GM23338 (cell line): ENCODE results near the gene UBE2L6. TPM values are rescaled to one million over a fixed set of nuclear protein-coding genes. Genes with fewer than 3 reads are reported as not detected.

ENCODE experiments used
- ATAC-seq: fragments of 200-7000 bp; cut with Tn5 transposase; 3 replicates; pipeline ENCODE4 v1.9.1; 2020
- DNase-seq: peaks from one replicate; pipeline ENCODE4 v3.0.0-alpha.2; 2015; ENCODE audit warnings: low spot score
- H2AFZ ChIP-seq: fragments of 200-600 bp; sonication (generic); 2 replicates; pipeline ENCODE4 v1.8.0; 2016; ENCODE audit warnings: antibody characterized with exemption, mild to moderate bottlenecking, moderate library complexity
- H3F3A ChIP-seq: fragments of 200-600 bp; sonication (generic); replicated peaks from 2 replicates; pipeline ENCODE4 v1.8.0; 2017; ENCODE audit warnings: antibody characterized with exemption, mixed run types, low read depth
- H3K27ac ChIP-seq: fragments of 200-600 bp; sonication (generic); 2 replicates; pipeline ENCODE4 v1.6.1; 2016; ENCODE audit warnings: low read depth
- H3K27me3 ChIP-seq: fragments of 200-600 bp; sonication (generic); 2 replicates; pipeline ENCODE4 v1.8.0; 2016; ENCODE audit warnings: mild to moderate bottlenecking, mixed run types, moderate library complexity; ENCODE audit not compliant: insufficient read depth
- H3K36me3 ChIP-seq: fragments of 200-600 bp; sonication (generic); 2 replicates; pipeline ENCODE4 v1.8.0; 2016; ENCODE audit warnings: mild to moderate bottlenecking; ENCODE audit not compliant: insufficient read depth
- H3K4me1 ChIP-seq: fragments of 200-600 bp; sonication (generic); 2 replicates; pipeline ENCODE4 v1.8.0; 2016; ENCODE audit warnings: mild to moderate bottlenecking, moderate library complexity; ENCODE audit not compliant: insufficient read depth
- H3K4me2 ChIP-seq: fragments of 200-600 bp; sonication (generic); 2 replicates; pipeline ENCODE4 v1.7.1; 2017; ENCODE audit warnings: mixed run types
- H3K4me3 ChIP-seq: fragments of 200-600 bp; sonication (generic); 2 replicates; pipeline ENCODE4 v1.6.1; 2016; ENCODE audit warnings: mixed run types
- H3K79me2 ChIP-seq: fragments of 200-600 bp; sonication (generic); replicated peaks from 2 replicates; pipeline ENCODE4 v1.8.0; 2017; ENCODE audit warnings: mild to moderate bottlenecking; ENCODE audit not compliant: insufficient read depth
- H3K9me2 ChIP-seq: fragments of 200-600 bp; sonication (generic); 2 replicates; pipeline ENCODE4 v1.8.0; 2017; ENCODE audit not compliant: insufficient read depth
- H4K20me1 ChIP-seq: fragments of 200-600 bp; sonication (generic); replicated peaks from 2 replicates; pipeline ENCODE4 v1.8.0; 2017; ENCODE audit warnings: mild to moderate bottlenecking; ENCODE audit not compliant: insufficient read depth
- H3K27ac Mint-ChIP-seq: 2 replicates; pipeline ENCODE4 v1.8.0; 2020; ENCODE audit warnings: inconsistent platforms, mild to moderate bottlenecking, moderate library complexity, mixed read lengths
- H3K27me3 Mint-ChIP-seq: 3 replicates; pipeline ENCODE4 v1.8.0; 2022; ENCODE audit warnings: low read depth, mild to moderate bottlenecking, moderate library complexity, mixed read lengths, inconsistent platforms; ENCODE audit not compliant: insufficient read depth, poor library complexity
- H3K36me3 Mint-ChIP-seq: 3 replicates; pipeline ENCODE4 v1.8.0; 2021; ENCODE audit warnings: low read depth, mild to moderate bottlenecking, inconsistent platforms, moderate library complexity, mixed read lengths
- H3K4me1 Mint-ChIP-seq: 3 replicates; pipeline ENCODE4 v1.8.0; 2020; ENCODE audit warnings: mild to moderate bottlenecking, inconsistent platforms, mixed read lengths
- H3K4me3 Mint-ChIP-seq: 3 replicates; pipeline ENCODE4 v1.8.0; 2021; ENCODE audit warnings: moderate library complexity, mild to moderate bottlenecking, inconsistent platforms, mixed read lengths
- H3K9me3 Mint-ChIP-seq: 3 replicates; pipeline ENCODE4 v1.8.0; 2020; ENCODE audit warnings: moderate library complexity, mild to moderate bottlenecking, inconsistent platforms, mixed read lengths
- CREB1 ChIP-seq: fragments of 250-450 bp; sonication (Bioruptor Pico); IDR thresholded peaks from 2 replicates; pipeline ENCODE4 v1.5.0; 2020; ENCODE audit warnings: low read depth, mild to moderate bottlenecking, moderate library complexity
- CTCF ChIP-seq, 2 experiments: fragments of 200-600 bp in 1 of 2; sonication (generic) in 1 of 2; conservative IDR thresholded peaks; 2 replicates each; pipeline versions ENCODE4 v1.5.1 to v1.6.1; 2016 to 2017; ENCODE audit warnings: antibody characterized with exemption in 2 of 2, low read depth in 2 of 2, mild to moderate bottlenecking in 2 of 2, moderate library complexity in 1 of 2
- EZH2 ChIP-seq: fragments of 200-600 bp; sonication (generic); IDR thresholded peaks from one replicate; pipeline ENCODE4 v1.8.0; 2017; ENCODE audit warnings: antibody characterized with exemption, mild to moderate bottlenecking, low read depth; ENCODE audit not compliant: unreplicated experiment
- EZH2phosphoT487 ChIP-seq: fragments of 200-600 bp; sonication (generic); IDR thresholded peaks from one replicate; pipeline ENCODE4 v1.8.1; 2018; ENCODE audit warnings: antibody characterized with exemption; ENCODE audit not compliant: unreplicated experiment
- JUNB ChIP-seq: IDR thresholded peaks from one replicate; pipeline ENCODE4 v1.6.1; 2016; ENCODE audit warnings: antibody characterized with exemption; ENCODE audit not compliant: unreplicated experiment
- NANOG ChIP-seq: IDR thresholded peaks from 2 replicates; pipeline ENCODE4 v1.6.1; 2016; ENCODE audit warnings: antibody characterized with exemption, borderline replicate concordance
- POLR2AphosphoS5 ChIP-seq: IDR thresholded peaks from 2 replicates; pipeline ENCODE4 v1.6.1; 2016; ENCODE audit warnings: antibody characterized with exemption, low read depth
- ZNF331 ChIP-seq: fragments of 250-450 bp; sonication (Bioruptor Pico); IDR thresholded peaks from 2 replicates; pipeline ENCODE4 v1.5.0; 2020; ENCODE audit warnings: low read depth, mild to moderate bottlenecking, moderate library complexity
- ZNF462 ChIP-seq: fragments of 250-450 bp; sonication (Bioruptor Pico); IDR thresholded peaks from 2 replicates; pipeline ENCODE4 v1.5.0; 2020; ENCODE audit warnings: mild to moderate bottlenecking, moderate library complexity
- long read RNA-seq: library from polyadenylated mRNA; unstranded; transcript quantifications from one replicate; pipeline ENCODE4 v2.0.0, GENCODE V29; 2020; ENCODE audit not compliant: unreplicated experiment
- polyA plus RNA-seq: library from polyadenylated mRNA; unstranded; fragments of >200 nt; fragmentation: Nextera tagmentation; extraction: Ambion mirVana; gene quantifications from 2 replicates; pipeline ENCODE4 v1.2.1, GENCODE V29; 2016
- total RNA-seq: library from RNA; depleted of rRNA; stranded (reverse); fragments of >200 nt; shearing (Covaris generic); gene quantifications from 2 replicates; pipeline ENCODE4 v1.2.3, GENCODE V29; 2014; rRNA removed
- TF ChIP-seq, protein P1 (sequence below): IDR thresholded peaks from 2 replicates; pipeline ENCODE4 v1.6.1; 2016; ENCODE audit warnings: antibody characterized with exemption

Gene UBE2L6
- total RNA-seq (42.2 and 52.0 TPM in 2 replicates), polyA plus RNA-seq (46.0 and 46.5 TPM in 2 replicates)
- long read RNA-seq, transcript UBE2L6-201 (4 exons, 1,354 nt): major isoform, 46 of 70 reads
- long read RNA-seq, transcript UBE2L6-202 (4 exons, 1,573 nt): minor isoform, 21 of 70 reads
- long read RNA-seq, partial matches to known transcripts: 0 of 70 reads
- long read RNA-seq, other reads (novel, unspliced or antisense): 1 of 70 reads

- Histone ChIP-seq H2AFZ (peak within 1 kb of the TSS; percentile 94), H3K36me3 (no peaks in the 10 kb centered on the region), H3K27ac (peak within 1 kb of the TSS; percentile 89), H3F3A (peaks cover 16% of the 10 kb centered on the region), H3K79me2 (peaks cover 20% of the 10 kb centered on the region), H4K20me1 (no peaks in the 10 kb centered on the region), H3K4me3 (peak within 1 kb of the TSS; percentile 96), H3K4me2 (peak within 1 kb of the TSS; percentile 97), H3K27me3 (no peaks in the 10 kb centered on the region), H3K4me1 (peaks cover 23% of the 10 kb centered on the region), H3K9me2 (no peaks in the 10 kb centered on the region)
- Mint-ChIP-seq H3K27me3 (peaks cover 10% of the 10 kb centered on the region), H3K9me3 (no peaks in the 10 kb centered on the region), H3K4me1 (peaks cover 31% of the 10 kb centered on the region), H3K27ac (peak within 1 kb of the TSS; percentile 93), H3K36me3 (no peaks in the 10 kb centered on the region; the same call in 2 of the 3 replicates), H3K4me3 (peak within 1 kb of the TSS; percentile 94)
- peak; percentile 57 to 96; a peak in 2 of 4 replicates for TF ChIP-seq CTCF (conservative IDR thresholded peaks at IDR 0.05; ENCODE audit: low read depth in 2 of 2)
- TF ChIP-seq CREB1 (CRISPR knock-in tag): 0 out of 2 replicates have a peak, but pooled peaks have one; percentile 3
- no peak for TF ChIP-seq NANOG
- TF ChIP-seq POLR2AphosphoS5: peak; percentile 58
- TF ChIP-seq, protein P1, sequence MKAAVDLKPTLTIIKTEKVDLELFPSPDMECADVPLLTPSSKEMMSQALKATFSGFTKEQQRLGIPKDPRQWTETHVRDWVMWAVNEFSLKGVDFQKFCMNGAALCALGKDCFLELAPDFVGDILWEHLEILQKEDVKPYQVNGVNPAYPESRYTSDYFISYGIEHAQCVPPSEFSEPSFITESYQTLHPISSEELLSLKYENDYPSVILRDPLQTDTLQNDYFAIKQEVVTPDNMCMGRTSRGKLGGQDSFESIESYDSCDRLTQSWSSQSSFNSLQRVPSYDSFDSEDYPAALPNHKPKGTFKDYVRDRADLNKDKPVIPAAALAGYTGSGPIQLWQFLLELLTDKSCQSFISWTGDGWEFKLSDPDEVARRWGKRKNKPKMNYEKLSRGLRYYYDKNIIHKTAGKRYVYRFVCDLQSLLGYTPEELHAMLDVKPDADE: 0 out of 2 replicates have a peak, but pooled peaks have one; percentile 30
- ATAC-seq (peak; percentile 87), DNase-seq (peak; percentile 74)
These were observed at the start of gene UBE2L6 for GRCh38 chr11:57567515-57568329. UBE2L6 (minus strand) TSS chr11:57567672; CDS start chr11:57567611, 61 bp downstream.

DNA sequence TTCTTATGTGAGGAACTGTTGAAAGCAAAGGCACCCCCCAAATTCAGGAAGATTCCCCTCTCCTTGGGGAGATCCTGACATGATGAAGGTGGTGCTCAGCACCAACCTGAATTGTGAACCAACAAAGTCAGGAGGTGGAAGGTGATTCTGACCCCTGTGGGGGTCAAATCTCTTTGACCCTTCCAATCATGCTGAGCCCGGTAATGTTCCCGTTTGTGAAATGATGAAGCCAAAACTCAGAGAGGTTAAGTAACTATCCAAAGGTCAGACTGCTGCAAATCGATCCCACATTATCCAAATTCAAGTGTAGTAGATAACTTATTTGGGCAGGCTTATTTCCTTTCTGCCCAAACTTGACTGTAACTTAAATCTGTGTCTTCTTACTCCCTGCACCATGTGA is 49.1 kb upstream of the UBE2L6 start:
- DNase-seq (no peak), ATAC-seq (no peak)
- Mint-ChIP-seq H3K27ac (no peak overlapping the region), H3K36me3 (peaks cover 41% of the 10 kb centered on the region), H3K27me3 (peaks cover 5% of the 10 kb centered on the region), H3K4me3 (no peak overlapping the region), H3K4me1 (peaks cover 3% of the 10 kb centered on the region; the same call in 1 of the 3 replicates), H3K9me3 (peaks cover 23% of the 10 kb centered on the region; the same call in 2 of the 3 replicates)
- Histone ChIP-seq H3K79me2 (no peaks in the 10 kb centered on the region), H3K9me2 (no peaks in the 10 kb centered on the region), H3K4me2 (no peak overlapping the region), H4K20me1 (no peaks in the 10 kb centered on the region), H3K4me3 (no peak overlapping the region), H3K36me3 (no peaks in the 10 kb centered on the region), H3K27ac (no peak overlapping the region), H3F3A (0 out of 2 replicates have a peak, but pooled peaks cover 3% of the 10 kb centered on the region), H3K4me1 (no peaks in the 10 kb centered on the region), H2AFZ (no peak overlapping the region), H3K27me3 (no peaks in the 10 kb centered on the region)
- TF ChIP-seq ZNF462 (CRISPR knock-in tag): no peak
- no peak for TF ChIP-seq CREB1 (CRISPR knock-in tag)
- TF ChIP-seq ZNF331: no peak
- no peak for TF ChIP-seq NANOG
- TF ChIP-seq EZH2phosphoT487: no peak
- no peak for TF ChIP-seq EZH2
- no peak for TF ChIP-seq JUNB
